NK-92 (cell line): ENCODE data around the gene KIAA0513.
"Not testable (repeated sequence)": the region's sequence is repeated elsewhere in the genome, so short reads cannot be mapped to it uniquely, and the experiment has no call there.

Experiments used
- DNase-seq: peaks from one replicate; lab custom pipeline; 2025; ENCODE audit not compliant: unreplicated experiment; lab: John Stamatoyannopoulos, UW

KIAA0513 gene

GRCh38 chr16:85104821-85105391 lies 77.3 kb downstream of the KIAA0513 start:
- DNase-seq: no peak

- DNase-seq: no peak
These were observed 77.9 kb downstream of the KIAA0513 start for GRCh38 chr16:85105475-85105874.

- no peak for DNase-seq
These were observed 79.5 kb downstream of the KIAA0513 start for GRCh38 chr16:85107083-85107482.

- DNase-seq: no peak
These were observed 79.9 kb downstream of the KIAA0513 start for GRCh38 chr16:85107532-85107931.

- DNase-seq: no peak
These were observed 82.5 kb downstream of the KIAA0513 start for GRCh38 chr16:85110105-85110504.

GRCh38 chr16:85111184-85111583 lies 83.6 kb downstream of the KIAA0513 start:
- DNase-seq: no peak

GRCh38 chr16:85112364-85112763 lies 84.8 kb downstream of the KIAA0513 start, which contains the start of gene CIBAR2:
CIBAR2 (minus strand) TSS chr16:85112472; CDS start chr16:85112352, 120 bp downstream.
- no peak for DNase-seq

GRCh38 chr16:85113168-85113733 lies 85.7 kb downstream of the KIAA0513 start:
- DNase-seq: no peak

- no peak for DNase-seq
These were observed 86.3 kb downstream of the KIAA0513 start for GRCh38 chr16:85113913-85114312.

- DNase-seq: no peak
These were observed 87.4 kb downstream of the KIAA0513 start for GRCh38 chr16:85114909-85115567.

- DNase-seq: no peak
These were observed 89.8 kb downstream of the KIAA0513 start for GRCh38 chr16:85117418-85117817.

GRCh38 chr16:85120006-85120340 lies 92.4 kb downstream of the KIAA0513 start:
- DNase-seq: no peak

GRCh38 chr16:85123441-85123840 lies 95.8 kb downstream of the KIAA0513 start:
- DNase-seq: not testable (repeated sequence)

GRCh38 chr16:85123891-85124635 lies 96.5 kb downstream of the KIAA0513 start:
- no peak for DNase-seq

GRCh38 chr16:85124636-85125346 lies 97.2 kb downstream of the KIAA0513 start:
- no peak for DNase-seq

- no peak for DNase-seq
These were observed 98.2 kb downstream of the KIAA0513 start for GRCh38 chr16:85125570-85126393.

GRCh38 chr16:85126394-85126704 lies 98.8 kb downstream of the KIAA0513 start:
- DNase-seq: no peak

- DNase-seq: no peak
These were observed 99.2 kb downstream of the KIAA0513 start for GRCh38 chr16:85126705-85127378.

- DNase-seq: no peak
These were observed 99.8 kb downstream of the KIAA0513 start for GRCh38 chr16:85127379-85127723.
